Gastrocnemius medialis (tissue), 4 donors: ENCODE results near the gene WDR43.

ENCODE experiments used
- POLR2A ChIP-seq, 2 donors: fragments of 450-650 bp; IDR thresholded peaks; one replicate each; pipeline ENCODE4 v1.6.1; 2017; ENCODE audit warnings: antibody characterized with exemption in 2 of 2, mild to moderate bottlenecking in 2 of 2, moderate library complexity in 2 of 2
- TF ChIP-seq, protein P1 (sequence below), 5 experiments: fragments of 450-650 bp in 3 of 5; fragments of 200-600 bp in 2 of 5; sonication (generic) in 2 of 5; IDR thresholded peaks in 4 of 5; conservative IDR thresholded peaks in 1 of 5; 1 replicate in 4 of 5; 2 replicates in 1 of 5; pipeline ENCODE4 v1.5.1; 2016 to 2019; ENCODE audit warnings: antibody characterized with exemption in 5 of 5, mild to moderate bottlenecking in 3 of 5, moderate library complexity in 3 of 5

DNA sequence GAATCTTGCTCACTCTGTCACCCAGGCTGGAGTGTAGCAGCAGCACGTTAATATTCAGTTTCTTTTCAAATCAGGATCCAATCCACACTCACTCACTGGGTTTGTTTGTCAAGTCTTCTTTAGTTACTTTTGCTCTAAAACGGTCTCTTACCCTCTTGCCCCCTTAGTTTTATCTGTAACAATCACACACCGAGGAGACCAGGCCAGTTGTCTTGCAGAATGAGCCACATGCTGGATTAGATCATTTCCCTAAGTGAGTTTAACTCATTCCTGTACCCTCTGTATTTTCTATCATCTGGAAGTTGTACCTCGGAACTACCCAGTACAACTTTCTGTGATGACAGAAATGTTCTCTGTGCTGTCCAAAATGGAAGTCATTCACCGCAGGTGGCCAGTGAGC, 65.9 kb downstream of the WDR43 start:
- TF ChIP-seq, protein P1, sequence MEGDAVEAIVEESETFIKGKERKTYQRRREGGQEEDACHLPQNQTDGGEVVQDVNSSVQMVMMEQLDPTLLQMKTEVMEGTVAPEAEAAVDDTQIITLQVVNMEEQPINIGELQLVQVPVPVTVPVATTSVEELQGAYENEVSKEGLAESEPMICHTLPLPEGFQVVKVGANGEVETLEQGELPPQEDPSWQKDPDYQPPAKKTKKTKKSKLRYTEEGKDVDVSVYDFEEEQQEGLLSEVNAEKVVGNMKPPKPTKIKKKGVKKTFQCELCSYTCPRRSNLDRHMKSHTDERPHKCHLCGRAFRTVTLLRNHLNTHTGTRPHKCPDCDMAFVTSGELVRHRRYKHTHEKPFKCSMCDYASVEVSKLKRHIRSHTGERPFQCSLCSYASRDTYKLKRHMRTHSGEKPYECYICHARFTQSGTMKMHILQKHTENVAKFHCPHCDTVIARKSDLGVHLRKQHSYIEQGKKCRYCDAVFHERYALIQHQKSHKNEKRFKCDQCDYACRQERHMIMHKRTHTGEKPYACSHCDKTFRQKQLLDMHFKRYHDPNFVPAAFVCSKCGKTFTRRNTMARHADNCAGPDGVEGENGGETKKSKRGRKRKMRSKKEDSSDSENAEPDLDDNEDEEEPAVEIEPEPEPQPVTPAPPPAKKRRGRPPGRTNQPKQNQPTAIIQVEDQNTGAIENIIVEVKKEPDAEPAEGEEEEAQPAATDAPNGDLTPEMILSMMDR (IDR thresholded peaks at IDR 0.05 in 4 of 5, conservative IDR thresholded peaks at IDR 0.05 in 1 of 5): no peak
- no peak for TF ChIP-seq POLR2A (IDR thresholded peaks at IDR 0.05)
